ENCODE measurements around the gene SMCO2.

DNA sequence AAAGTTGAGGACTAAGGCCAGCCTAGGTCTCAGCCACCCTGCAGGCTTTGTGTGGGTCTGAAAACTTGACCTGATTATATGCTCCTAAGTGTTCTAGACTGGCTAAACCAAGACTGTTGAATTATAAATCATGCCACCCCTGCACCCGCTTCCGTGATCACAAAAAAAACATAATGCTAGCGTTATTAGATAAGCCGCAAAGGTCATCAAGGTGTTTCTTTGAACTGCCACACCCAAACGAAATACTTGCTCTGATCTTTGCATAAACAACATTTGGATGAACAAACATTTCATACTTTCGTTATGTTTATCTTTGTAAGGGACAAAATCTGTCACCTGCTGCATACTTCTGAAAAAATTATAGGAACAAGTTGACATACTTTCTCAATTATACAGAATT is 2.5 kb downstream of the SMCO2 start:
- TF ChIP-seq REST (IDR thresholded peaks at IDR 0.05; ENCODE audit: borderline replicate concordance in 1 of 2, low read depth in 1 of 2, low read length in 2 of 2) (no peak), SRF (IDR thresholded peaks at IDR 0.05; ENCODE audit: low read depth, low read length) (no peak), ZBTB21 (CRISPR knock-in tag; IDR thresholded peaks at IDR 0.05) (no peak), KLF16 (CRISPR knock-in tag; IDR thresholded peaks at IDR 0.05) (no peak)

Data from HepG2 (cell line).